ENCODE results near the gene ZNF385B. TPM values are rescaled to one million over a fixed set of nuclear protein-coding genes. Genes with fewer than 3 reads are reported as not detected.

Gene ZNF385B
- total RNA-seq, 5 donors from 2014 or later (not counting 1 experiment from before 2014, with no cell fraction given) = 0.12 TPM; not detected in 4

DNA sequence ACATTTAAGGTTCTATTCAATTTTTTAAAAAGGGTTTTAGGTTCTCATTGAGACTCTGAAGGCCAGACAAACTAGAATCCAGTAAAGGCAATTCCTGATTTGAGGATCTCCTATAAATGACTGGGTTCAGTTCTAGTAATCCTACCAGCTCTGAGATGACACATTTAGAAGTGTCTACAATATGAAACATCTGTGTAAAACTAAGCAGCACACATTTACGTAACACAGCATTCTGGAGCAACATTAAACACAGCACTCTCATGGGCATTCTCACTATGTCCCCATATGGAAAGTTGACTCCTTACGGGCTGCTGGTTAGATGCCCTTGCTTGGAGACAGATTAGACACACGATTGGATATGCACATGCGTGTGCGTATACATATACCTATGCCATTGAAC, 114.4 kb downstream of the ZNF385B start:
- Mint-ChIP-seq H3K36me3 (no peaks in the 10 kb centered on the region), H3K9me3 (no peaks in the 10 kb centered on the region), H3K4me1 (no peaks in the 10 kb centered on the region), H3K27me3 (peaks cover 0 to 7% of the 10 kb centered on the region in 2 donors), H3K4me3 (no peak overlapping the region), H3K27ac (no peak overlapping the region)
- ChIA-PET CTCF (no interaction called here), POLR2A (no interaction called here)
- Histone ChIP-seq H3K27ac (ENCODE audit: low read length) (no peak overlapping the region), H3K27me3 (replicated peaks in 1 of 2; ENCODE audit: control insufficient read depth in 2 of 2, extremely low read depth in 1 of 2, insufficient read depth in 2 of 2, low read length in 1 of 2) (peaks cover 0 to 2% of the 10 kb centered on the region in 2 experiments), H3K4me1 (ENCODE audit: control insufficient read depth in 1 of 2, extremely low read depth in 1 of 2, insufficient read depth in 2 of 2, low read length in 2 of 2) (no peaks in the 10 kb centered on the region), H3K36me3 (ENCODE audit: control insufficient read depth in 2 of 2, extremely low read depth in 1 of 2, insufficient read depth in 1 of 2, low read length in 1 of 2) (no peaks in the 10 kb centered on the region), H3K4me3 (ENCODE audit: control insufficient read depth in 1 of 2, extremely low read depth in 1 of 2, low read length in 1 of 2) (no peak overlapping the region), H3K9me3 (no peaks in the 10 kb centered on the region)
- ATAC-seq (replicated peaks in 1 of 4) (no peak), DNase-seq (no peak)
- 69% methylated on average over 3 of the region's 5 CpGs for WGBS (ENCODE audit: insufficient coverage)

GRCh38 chr2:179745635-179746256, 115.7 kb downstream of the ZNF385B start:
- ChIA-PET CTCF (no interaction called here), POLR2A (no interaction called here)
- 68% methylated on average over 5 of the region's 5 CpGs for WGBS (ENCODE audit: insufficient coverage)
- peaks cover 0 to 2% of the 10 kb centered on the region in 2 experiments for H3K27me3 ChIP-seq (replicated peaks in 1 of 2; ENCODE audit: control insufficient read depth in 2 of 2, extremely low read depth in 1 of 2, insufficient read depth in 2 of 2, low read length in 1 of 2)
- no peak overlapping the region for H3K27ac Mint-ChIP-seq
- no peaks in the 10 kb centered on the region for H3K36me3 Mint-ChIP-seq
- no peaks in the 10 kb centered on the region for H3K9me3 Mint-ChIP-seq
- H3K27me3 Mint-ChIP-seq = peaks cover 2 to 11% of the 10 kb centered on the region in 2 donors
- no peak overlapping the region for H3K27ac ChIP-seq (ENCODE audit: low read length)
- no peak overlapping the region for H3K4me3 Mint-ChIP-seq
- ATAC-seq (replicated peaks in 1 of 4) (no peak), DNase-seq (peak in 1 of 35 experiments; percentile 0)
- no peak overlapping the region for H3K4me3 ChIP-seq (ENCODE audit: control insufficient read depth in 1 of 2, extremely low read depth in 1 of 2, low read length in 1 of 2)
- H3K36me3 ChIP-seq (ENCODE audit: control insufficient read depth in 2 of 2, extremely low read depth in 1 of 2, insufficient read depth in 1 of 2, low read length in 1 of 2) = no peaks in the 10 kb centered on the region
- no peaks in the 10 kb centered on the region for H3K4me1 Mint-ChIP-seq
- H3K9me3 ChIP-seq = no peaks in the 10 kb centered on the region
- no peaks in the 10 kb centered on the region for H3K4me1 ChIP-seq (ENCODE audit: control insufficient read depth in 1 of 2, extremely low read depth in 1 of 2, insufficient read depth in 2 of 2, low read length in 2 of 2)

DNA sequence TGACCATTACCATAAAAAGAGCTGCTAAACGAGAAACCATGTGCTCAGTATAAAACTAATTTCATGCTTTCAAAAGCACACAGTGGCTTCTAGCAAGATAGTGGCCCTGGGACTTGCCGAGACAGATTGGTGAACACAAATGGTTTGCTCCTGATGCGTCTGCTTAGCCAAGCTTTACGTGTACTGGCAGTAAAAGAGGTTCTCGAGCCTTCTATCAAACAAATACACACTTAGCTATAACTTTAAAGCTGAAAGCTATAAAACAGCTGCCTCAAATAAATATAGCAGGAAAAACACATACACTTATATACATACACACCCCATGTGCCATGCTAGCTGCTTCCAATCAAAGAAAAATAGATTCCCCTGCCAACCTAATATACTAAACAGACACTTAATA, 117.0 kb downstream of the ZNF385B start:
- H3K27me3 Mint-ChIP-seq = peaks cover 2 to 11% of the 10 kb centered on the region in 2 donors
- H3K9me3 ChIP-seq = no peaks in the 10 kb centered on the region
- POLR2A ChIA-PET = no interaction called here
- ATAC-seq (replicated peaks in 1 of 4) = no peak
- CTCF ChIA-PET = interaction anchor here in 1 of 2 donors (0.6 kb wide), 1 partner anchor 198 kb away, joined by 4 read pairs; no protein-coding TSS in a partner anchor
- H3K27me3 ChIP-seq (replicated peaks in 1 of 2; ENCODE audit: control insufficient read depth in 2 of 2, extremely low read depth in 1 of 2, insufficient read depth in 2 of 2, low read length in 1 of 2) = peaks cover 0 to 2% of the 10 kb centered on the region in 2 experiments
- H3K4me1 ChIP-seq (ENCODE audit: control insufficient read depth in 1 of 2, extremely low read depth in 1 of 2, insufficient read depth in 2 of 2, low read length in 2 of 2) = no peaks in the 10 kb centered on the region
- no peak overlapping the region for H3K4me3 Mint-ChIP-seq
- H3K27ac Mint-ChIP-seq = no peak overlapping the region
- no peak overlapping the region for H3K4me3 ChIP-seq (ENCODE audit: control insufficient read depth in 1 of 2, extremely low read depth in 1 of 2, low read length in 1 of 2)
- H3K36me3 ChIP-seq (ENCODE audit: control insufficient read depth in 2 of 2, extremely low read depth in 1 of 2, insufficient read depth in 1 of 2, low read length in 1 of 2) = no peaks in the 10 kb centered on the region
- no peak for DNase-seq
- H3K9me3 Mint-ChIP-seq = no peaks in the 10 kb centered on the region
- H3K27ac ChIP-seq (ENCODE audit: low read length) = no peak overlapping the region
- H3K4me1 Mint-ChIP-seq = no peaks in the 10 kb centered on the region
- WGBS (ENCODE audit: insufficient coverage) = 57% methylated on average over 5 of the region's 5 CpGs
- no peaks in the 10 kb centered on the region for H3K36me3 Mint-ChIP-seq

DNA sequence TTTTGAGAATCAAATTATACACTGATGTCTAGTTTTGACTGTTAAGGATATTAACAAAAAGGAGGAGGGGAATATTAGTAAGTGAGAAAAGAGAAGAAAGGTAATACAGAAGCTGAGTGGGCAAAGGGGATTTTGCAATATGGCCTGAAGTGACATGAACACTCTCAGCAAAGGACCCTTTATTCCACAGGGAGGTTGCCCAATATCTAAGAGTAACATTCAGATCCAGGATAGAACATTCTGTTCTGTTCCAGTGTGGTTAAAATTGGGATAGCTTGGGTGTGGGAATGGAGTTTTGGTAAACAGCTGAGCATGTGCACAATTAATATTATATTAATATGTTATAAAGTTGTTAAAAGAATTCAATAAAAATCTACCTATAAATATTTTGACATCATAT, 120.1 kb downstream of the ZNF385B start:
- Mint-ChIP-seq H3K9me3 (no peaks in the 10 kb centered on the region), H3K36me3 (no peaks in the 10 kb centered on the region), H3K27me3 (peaks cover 3 to 11% of the 10 kb centered on the region in 2 donors), H3K4me3 (no peak overlapping the region), H3K4me1 (no peaks in the 10 kb centered on the region), H3K27ac (no peak overlapping the region)
- ATAC-seq (replicated peaks in 1 of 4) (no peak), DNase-seq (no peak)
- Histone ChIP-seq H3K36me3 (ENCODE audit: control insufficient read depth in 2 of 2, extremely low read depth in 1 of 2, insufficient read depth in 1 of 2, low read length in 1 of 2) (no peaks in the 10 kb centered on the region), H3K27ac (ENCODE audit: low read length) (no peak overlapping the region), H3K9me3 (no peaks in the 10 kb centered on the region), H3K4me3 (ENCODE audit: control insufficient read depth in 1 of 2, extremely low read depth in 1 of 2, low read length in 1 of 2) (no peak overlapping the region), H3K27me3 (replicated peaks in 1 of 2; ENCODE audit: control insufficient read depth in 2 of 2, extremely low read depth in 1 of 2, insufficient read depth in 2 of 2, low read length in 1 of 2) (peaks cover 0 to 2% of the 10 kb centered on the region in 2 experiments), H3K4me1 (ENCODE audit: control insufficient read depth in 1 of 2, extremely low read depth in 1 of 2, insufficient read depth in 2 of 2, low read length in 2 of 2) (no peaks in the 10 kb centered on the region)
- ChIA-PET CTCF (no interaction called here), POLR2A (no interaction called here)

- ChIA-PET POLR2A (no interaction called here), CTCF (no interaction called here)
- no peak overlapping the region for H3K4me3 ChIP-seq (ENCODE audit: control insufficient read depth in 1 of 2, extremely low read depth in 1 of 2, low read length in 1 of 2)
- ATAC-seq (replicated peaks in 1 of 4) = no peak
- no peaks in the 10 kb centered on the region for H3K36me3 Mint-ChIP-seq
- no peaks in the 10 kb centered on the region for H3K4me1 ChIP-seq (ENCODE audit: control insufficient read depth in 1 of 2, extremely low read depth in 1 of 2, insufficient read depth in 2 of 2, low read length in 2 of 2)
- H3K27me3 Mint-ChIP-seq = peaks cover 0 to 3% of the 10 kb centered on the region in 2 donors
- no peaks in the 10 kb centered on the region for H3K9me3 Mint-ChIP-seq
- no peak for DNase-seq
- H3K36me3 ChIP-seq (ENCODE audit: control insufficient read depth in 2 of 2, extremely low read depth in 1 of 2, insufficient read depth in 1 of 2, low read length in 1 of 2) = no peaks in the 10 kb centered on the region
- no CpG with 5 or more reads among the region's 1 CpG for WGBS (ENCODE audit: insufficient coverage)
- no peaks in the 10 kb centered on the region for H3K4me1 Mint-ChIP-seq
- no peaks in the 10 kb centered on the region for H3K27me3 ChIP-seq (replicated peaks in 1 of 2; ENCODE audit: control insufficient read depth in 2 of 2, extremely low read depth in 1 of 2, insufficient read depth in 2 of 2, low read length in 1 of 2)
- H3K9me3 ChIP-seq = no peaks in the 10 kb centered on the region
- H3K4me3 Mint-ChIP-seq = no peak overlapping the region
- H3K27ac ChIP-seq (ENCODE audit: low read length) = no peak overlapping the region
- H3K27ac Mint-ChIP-seq = no peak overlapping the region
Measured at GRCh38 chr2:179729966-179730365, 131.4 kb downstream of the ZNF385B start.

DNA sequence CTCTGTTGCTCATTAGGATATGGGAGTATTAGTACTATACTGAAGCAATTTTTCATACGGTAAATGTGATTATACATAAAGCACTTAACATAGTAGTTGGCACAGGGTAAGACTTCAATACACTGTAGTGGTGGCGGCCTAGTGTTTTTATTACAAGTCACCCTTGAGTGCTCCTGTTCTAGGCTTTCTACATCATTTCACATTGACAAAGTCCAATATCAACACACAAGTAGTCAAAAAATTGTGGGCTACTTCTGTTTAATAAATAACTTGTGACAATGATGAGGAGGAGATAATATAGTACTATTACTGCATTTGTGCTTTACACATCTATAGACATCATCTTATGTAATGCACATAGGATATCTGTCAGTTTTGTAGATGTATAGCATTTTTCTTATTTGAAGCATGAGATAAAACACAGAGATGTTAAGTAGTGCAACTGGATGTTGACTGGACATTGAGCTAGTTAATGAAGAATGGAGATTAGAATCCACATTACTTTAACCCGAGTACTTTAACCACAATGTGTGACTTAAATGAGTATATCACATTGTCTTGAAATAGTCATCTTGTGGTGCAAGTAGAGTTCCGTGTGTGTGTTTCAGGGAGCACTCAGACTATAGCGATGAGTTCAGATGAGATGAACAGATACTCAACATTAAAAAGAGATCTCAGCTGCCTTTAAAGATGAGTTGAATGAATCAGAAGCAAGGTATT, 134.8 kb downstream of the ZNF385B start:
- H3K4me3 ChIP-seq (ENCODE audit: control insufficient read depth in 1 of 2, extremely low read depth in 1 of 2, low read length in 1 of 2) = no peak overlapping the region
- no peaks in the 10 kb centered on the region for H3K36me3 Mint-ChIP-seq
- H3K36me3 ChIP-seq (ENCODE audit: control insufficient read depth in 2 of 2, extremely low read depth in 1 of 2, insufficient read depth in 1 of 2, low read length in 1 of 2) = no peaks in the 10 kb centered on the region
- H3K4me1 ChIP-seq (ENCODE audit: control insufficient read depth in 1 of 2, extremely low read depth in 1 of 2, insufficient read depth in 2 of 2, low read length in 2 of 2) = no peaks in the 10 kb centered on the region
- DNase-seq = no peak
- H3K4me1 Mint-ChIP-seq = no peaks in the 10 kb centered on the region
- ChIA-PET POLR2A (no interaction called here), CTCF (interaction anchor here in 1 of 2 donors (0.6 kb wide), 1 partner anchor 13 kb away, joined by 4 read pairs; no protein-coding TSS in a partner anchor)
- H3K27ac ChIP-seq (ENCODE audit: low read length) = no peak overlapping the region
- no peaks in the 10 kb centered on the region for H3K27me3 ChIP-seq (replicated peaks in 1 of 2; ENCODE audit: control insufficient read depth in 2 of 2, extremely low read depth in 1 of 2, insufficient read depth in 2 of 2, low read length in 1 of 2)
- no peaks in the 10 kb centered on the region for H3K9me3 Mint-ChIP-seq
- ATAC-seq (replicated peaks in 1 of 4) = no peak
- no peaks in the 10 kb centered on the region for H3K9me3 ChIP-seq
- no peak overlapping the region for H3K27ac Mint-ChIP-seq
- no peak overlapping the region for H3K4me3 Mint-ChIP-seq
- H3K27me3 Mint-ChIP-seq = no peaks in the 10 kb centered on the region
- no CpG with 5 or more reads among the region's 5 CpGs for WGBS (ENCODE audit: insufficient coverage)

Measured in T-cell (primary cell).